Tibial artery (tissue), 4 donors: Measurements from ENCODE around the gene TMA7B.
"Not testable (repeated sequence)": the region's sequence is repeated elsewhere in the genome, so short reads cannot be mapped to it uniquely, and the experiment has no call there.

ENCODE experiments used
- DNase-seq, 2 donors: peaks; one replicate each; pipeline ENCODE4 v3.0.0-alpha.2; 2019
- H3K27ac ChIP-seq, 2 donors: fragments of 200-600 bp; sonication (generic) in 1 of 2; 1 replicate in 1 of 2; 2 replicates in 1 of 2; pipeline ENCODE4 v1.5.1; 2018 to 2019; ENCODE audit warnings: mild to moderate bottlenecking in 1 of 2
- H3K27me3 ChIP-seq, 2 donors: fragments of 200-600 bp; sonication (generic) in 1 of 2; one replicate each; pipeline versions ENCODE4 v1.5.1 to v1.6.0; 2016 to 2019
- H3K36me3 ChIP-seq, 3 donors: fragments of 200-600 bp; sonication (generic) in 2 of 3; one replicate each; pipeline ENCODE4 v1.5.1; 2016 to 2019; ENCODE audit warnings: mild to moderate bottlenecking in 2 of 3
- H3K4me1 ChIP-seq, 4 donors: fragments of 200-600 bp; sonication (generic) in 2 of 4; 1 replicate in 3 of 4; 2 replicates in 1 of 4; pipeline ENCODE4 v1.5.1; 2016 to 2019
- H3K4me3 ChIP-seq, 2 donors: fragments of 200-600 bp; sonication (generic) in 1 of 2; 1 replicate in 1 of 2; 2 replicates in 1 of 2; pipeline ENCODE4 v1.5.1; 2018 to 2019; ENCODE audit warnings: mild to moderate bottlenecking in 2 of 2
- H3K9me3 ChIP-seq, 3 donors: fragments of 200-600 bp; sonication (generic) in 1 of 3; one replicate each; pipeline ENCODE4 v1.5.1; 2016 to 2019
- intact Hi-C: fragments of 100-400 bp; cut with DNase I; formaldehyde crosslinking; loops from one replicate; pipeline ENCODE4 v1.15.0; 2023; ENCODE audit warnings: low total_unique reads
- TF ChIP-seq, protein P1 (sequence below), 2 experiments: fragments of 200-600 bp in 1 of 2; fragments of 450-650 bp in 1 of 2; IDR thresholded peaks; one replicate each; pipeline ENCODE4 v1.5.1; 2017 to 2019; ENCODE audit warnings: antibody characterized with exemption in 2 of 2, mild to moderate bottlenecking in 1 of 2, moderate library complexity in 1 of 2

TMA7B gene

DNA sequence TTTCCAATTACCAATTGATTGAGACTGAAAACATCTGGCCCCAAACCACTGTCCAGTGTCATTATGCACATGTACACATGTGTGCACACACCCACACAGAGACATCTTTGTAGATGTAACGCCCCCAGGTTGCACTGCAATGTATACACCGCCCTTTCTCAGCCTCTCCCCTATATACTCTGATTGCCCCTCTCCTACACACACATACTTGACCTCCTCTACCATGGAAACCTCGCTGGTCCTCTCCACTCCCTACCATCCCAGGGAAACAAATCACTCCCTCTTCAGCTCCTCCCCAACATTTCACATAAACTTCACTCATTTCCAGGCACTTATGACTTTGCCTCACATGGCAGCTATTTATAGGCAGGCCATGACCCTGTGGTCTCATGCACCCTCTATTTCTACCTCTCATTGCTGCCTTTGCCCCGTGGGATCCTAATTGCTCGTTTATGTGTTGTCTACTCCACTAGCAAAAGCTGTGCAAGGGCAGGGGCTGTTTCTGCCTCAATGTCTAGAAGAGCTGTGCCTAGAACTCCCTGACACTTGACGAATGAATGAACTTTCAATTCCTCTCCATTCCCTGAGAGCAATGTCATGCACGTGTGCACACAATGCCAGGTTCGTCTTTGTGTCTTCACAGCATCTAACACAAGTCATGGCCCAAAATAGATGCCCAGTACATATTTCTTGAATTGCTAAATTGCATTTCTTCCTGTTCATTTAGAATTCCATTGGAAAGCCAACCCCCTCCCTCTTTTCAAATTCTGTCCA lies 10.0 kb upstream of the TMA7B start:
- Histone ChIP-seq H3K4me3 (no peak overlapping the region), H3K27me3 (peaks cover 0 to 28% of the 10 kb centered on the region in 2 donors), H3K36me3 (no peaks in the 10 kb centered on the region), H3K27ac (no peak overlapping the region), H3K4me1 (no peaks in the 10 kb centered on the region), H3K9me3 (no peaks in the 10 kb centered on the region)
- TF ChIP-seq, protein P1, sequence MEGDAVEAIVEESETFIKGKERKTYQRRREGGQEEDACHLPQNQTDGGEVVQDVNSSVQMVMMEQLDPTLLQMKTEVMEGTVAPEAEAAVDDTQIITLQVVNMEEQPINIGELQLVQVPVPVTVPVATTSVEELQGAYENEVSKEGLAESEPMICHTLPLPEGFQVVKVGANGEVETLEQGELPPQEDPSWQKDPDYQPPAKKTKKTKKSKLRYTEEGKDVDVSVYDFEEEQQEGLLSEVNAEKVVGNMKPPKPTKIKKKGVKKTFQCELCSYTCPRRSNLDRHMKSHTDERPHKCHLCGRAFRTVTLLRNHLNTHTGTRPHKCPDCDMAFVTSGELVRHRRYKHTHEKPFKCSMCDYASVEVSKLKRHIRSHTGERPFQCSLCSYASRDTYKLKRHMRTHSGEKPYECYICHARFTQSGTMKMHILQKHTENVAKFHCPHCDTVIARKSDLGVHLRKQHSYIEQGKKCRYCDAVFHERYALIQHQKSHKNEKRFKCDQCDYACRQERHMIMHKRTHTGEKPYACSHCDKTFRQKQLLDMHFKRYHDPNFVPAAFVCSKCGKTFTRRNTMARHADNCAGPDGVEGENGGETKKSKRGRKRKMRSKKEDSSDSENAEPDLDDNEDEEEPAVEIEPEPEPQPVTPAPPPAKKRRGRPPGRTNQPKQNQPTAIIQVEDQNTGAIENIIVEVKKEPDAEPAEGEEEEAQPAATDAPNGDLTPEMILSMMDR (IDR thresholded peaks at IDR 0.05): no peak
- DNase-seq: no peak
- intact Hi-C loops: no loop called here

DNA sequence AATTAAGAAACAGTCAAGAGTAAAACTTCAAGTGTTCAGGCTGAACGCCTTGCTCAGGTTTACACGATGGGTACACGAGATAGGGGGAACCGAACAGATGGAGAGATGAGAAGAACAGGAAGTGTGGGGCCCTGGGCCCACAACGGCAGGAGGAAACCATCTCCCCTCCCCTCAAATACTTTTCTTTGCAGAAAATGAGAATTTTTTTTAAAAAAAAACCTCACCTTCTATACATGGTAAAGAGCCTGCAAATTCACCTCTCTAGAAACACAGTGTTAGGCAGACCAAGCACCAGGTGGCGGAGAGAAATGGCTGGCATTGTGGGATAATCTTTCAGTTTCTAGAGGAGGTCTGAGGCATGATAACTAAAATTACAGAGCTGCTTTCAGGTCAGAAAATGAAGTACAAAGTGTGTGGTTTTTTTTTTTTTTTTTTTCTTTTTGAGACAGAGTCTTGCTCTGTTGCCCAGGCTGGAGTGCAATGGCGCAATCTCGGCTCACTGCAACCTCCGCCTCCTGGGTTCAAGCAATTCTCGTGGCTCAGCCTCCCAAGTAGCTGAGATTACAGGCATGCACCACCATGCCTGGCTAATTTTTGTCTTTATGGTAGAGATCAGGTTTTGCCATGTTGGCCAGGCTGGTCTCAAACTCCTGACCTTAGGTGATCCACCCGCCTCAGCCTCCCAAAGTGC lies 8.4 kb upstream of the TMA7B start:
- DNase-seq, H3K36me3 ChIP-seq, H3K4me3 ChIP-seq, H3K9me3 ChIP-seq, intact Hi-C loops, H3K4me1 ChIP-seq, H3K27ac ChIP-seq: not testable (repeated sequence)
- H3K27me3 ChIP-seq: peaks cover 0 to 24% of the 10 kb centered on the region in 2 donors

DNA sequence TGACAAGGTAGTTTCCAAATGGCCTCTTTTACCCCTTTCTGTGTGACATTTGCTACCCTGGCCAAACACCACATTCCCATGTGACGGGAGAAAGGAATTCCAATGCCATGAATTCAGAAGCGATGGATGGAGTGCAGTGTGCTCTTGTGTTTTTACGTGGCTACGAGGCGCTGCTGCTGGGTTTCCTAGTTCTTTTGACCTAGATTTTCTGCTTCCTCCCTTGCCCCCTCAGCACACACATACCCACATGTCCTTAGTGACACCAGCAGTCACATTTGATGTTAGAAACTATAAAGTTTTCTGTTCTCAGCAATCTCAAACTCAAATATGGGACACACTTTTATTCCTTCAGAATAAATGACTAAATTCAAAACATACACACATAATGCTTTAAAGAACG lies 7.8 kb upstream of the TMA7B start:
- no peaks in the 10 kb centered on the region for H3K4me1 ChIP-seq
- intact Hi-C loops: no loop called here
- no peak overlapping the region for H3K4me3 ChIP-seq
- peaks cover 0 to 18% of the 10 kb centered on the region in 2 donors for H3K27me3 ChIP-seq
- no peaks in the 10 kb centered on the region for H3K36me3 ChIP-seq
- no peaks in the 10 kb centered on the region for H3K9me3 ChIP-seq
- TF ChIP-seq, protein P1 (IDR thresholded peaks at IDR 0.05): no peak
- H3K27ac ChIP-seq: no peak overlapping the region
- DNase-seq: no peak

DNA sequence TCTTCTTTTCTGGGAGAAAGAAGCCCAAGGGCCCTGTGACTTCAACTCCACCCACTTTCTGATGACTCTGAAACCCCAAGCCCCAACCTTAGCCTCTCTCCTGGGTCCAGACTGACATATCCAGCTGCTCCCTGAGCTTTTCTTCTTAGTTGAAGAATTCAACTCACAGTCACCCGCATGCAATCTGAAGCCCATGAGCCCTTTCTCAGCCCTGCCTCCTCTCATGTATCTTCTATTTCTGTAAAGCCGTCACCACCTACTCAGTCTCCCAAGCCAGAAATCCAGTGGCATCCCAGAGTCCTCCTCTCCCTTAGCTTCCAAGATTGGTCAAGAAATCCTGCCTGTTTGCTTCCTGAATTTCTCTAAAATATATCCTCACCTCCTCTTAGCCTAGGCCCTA lies 7.1 kb upstream of the TMA7B start:
- Histone ChIP-seq H3K9me3 (no peaks in the 10 kb centered on the region), H3K27ac (no peak overlapping the region), H3K4me3 (no peak overlapping the region), H3K4me1 (no peaks in the 10 kb centered on the region), H3K27me3 (peaks cover 0 to 21% of the 10 kb centered on the region in 2 donors), H3K36me3 (no peaks in the 10 kb centered on the region)
- DNase-seq: no peak
- intact Hi-C loops: no loop called here
- TF ChIP-seq, protein P1 (IDR thresholded peaks at IDR 0.05): no peak

DNA sequence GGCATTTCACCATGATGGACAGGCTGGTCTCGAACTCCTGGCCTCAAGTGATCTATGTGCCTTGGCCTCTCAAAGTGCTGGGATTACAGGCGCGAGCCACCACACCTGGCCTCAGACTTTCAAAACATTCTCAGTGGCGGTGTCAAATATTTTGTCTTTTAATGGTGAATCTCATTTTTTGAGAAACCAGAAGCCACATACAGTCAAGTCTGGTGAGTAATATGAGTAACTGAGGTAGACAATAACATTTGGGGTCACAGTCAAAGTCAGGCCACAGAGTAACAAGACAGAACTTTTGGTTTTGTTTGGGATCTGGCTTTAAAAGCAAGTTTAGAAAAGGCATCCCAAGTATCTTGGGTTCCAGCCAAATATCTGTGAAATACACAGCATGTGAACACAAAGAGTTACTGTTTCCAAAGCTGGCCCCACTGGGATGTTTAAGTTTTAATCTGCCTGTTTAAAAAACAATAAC lies 5.6 kb upstream of the TMA7B start:
- intact Hi-C loops: no loop called here
- no peak for DNase-seq
- TF ChIP-seq, protein P1 (IDR thresholded peaks at IDR 0.05): no peak
- H3K9me3 ChIP-seq: no peaks in the 10 kb centered on the region
- no peaks in the 10 kb centered on the region for H3K4me1 ChIP-seq
- no peak overlapping the region for H3K27ac ChIP-seq
- H3K36me3 ChIP-seq: no peaks in the 10 kb centered on the region
- H3K4me3 ChIP-seq: no peak overlapping the region
- H3K27me3 ChIP-seq: peaks cover 0 to 27% of the 10 kb centered on the region in 2 donors

DNA sequence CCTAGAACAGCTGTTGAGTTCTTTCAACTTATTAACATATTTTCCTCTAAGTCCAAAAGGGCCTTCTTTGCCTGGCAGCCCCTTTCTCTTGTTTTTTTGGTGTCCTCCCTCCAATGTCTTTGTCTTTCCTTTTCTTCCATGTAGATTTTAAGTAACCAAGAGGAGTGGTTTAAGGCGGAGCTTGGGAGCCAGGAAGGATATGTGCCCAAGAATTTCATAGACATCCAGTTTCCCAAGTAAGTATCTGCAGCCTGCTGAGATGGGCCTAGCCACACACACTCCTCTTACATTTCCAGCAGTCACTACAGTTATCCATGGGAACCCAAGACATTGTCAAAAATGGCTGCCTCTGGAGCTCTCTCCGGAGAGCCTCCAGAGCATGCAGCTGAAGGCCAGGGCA lies 4.5 kb upstream of the TMA7B start:
- TF ChIP-seq, protein P1 (IDR thresholded peaks at IDR 0.05): no peak
- no peak overlapping the region for H3K27ac ChIP-seq
- intact Hi-C loops: no loop called here
- H3K4me1 ChIP-seq: no peaks in the 10 kb centered on the region
- H3K4me3 ChIP-seq: no peak overlapping the region
- H3K27me3 ChIP-seq: peaks cover 0 to 28% of the 10 kb centered on the region in 2 donors
- H3K9me3 ChIP-seq: no peaks in the 10 kb centered on the region
- H3K36me3 ChIP-seq: no peaks in the 10 kb centered on the region
- no peak for DNase-seq
